ENCODE data around the gene GXYLT2. TPM values are rescaled to one million over a fixed set of nuclear protein-coding genes. Genes with fewer than 3 reads are reported as not detected.

The GXYLT2 gene
- total RNA-seq, 4 donors from 2014 or later = 0.31 to 0.94 (median 0.38) TPM; not detected in 1

- intact Hi-C loops (cut with DNase I; ENCODE audit: low total_unique reads) = no loop called here
- H3K4me1 ChIP-seq = peaks cover 0 to 5% of the 10 kb centered on the region in 2 donors
- peak; percentile 14 to 42 for DNase-seq
Observed at GRCh38 chr3:72960812-72961518, 73.1 kb downstream of the GXYLT2 start.

GRCh38 chr3:72961752-72962151 is 73.9 kb downstream of the GXYLT2 start:
- DNase-seq = no peak
- Histone ChIP-seq H3K36me3 (no peaks in the 10 kb centered on the region), H3K27ac (no peak overlapping the region), H3K4me3 (no peak overlapping the region), H3K9me3 (no peaks in the 10 kb centered on the region), H3K27me3 (no peaks in the 10 kb centered on the region), H3K4me1 (peaks cover 0 to 5% of the 10 kb centered on the region in 2 donors)
- TF ChIP-seq POLR2A (IDR thresholded peaks at IDR 0.05) = no peak
- ATAC-seq = no peak
- in situ Hi-C loops (cut with MboI; ENCODE audit: low sequenced_read_pairs in 4 of 4) = no loop called here
- intact Hi-C loops (cut with DNase I; ENCODE audit: low total_unique reads) = no loop called here

More at GRCh38 chr3:72960812-72961518, 73.1 kb downstream of the GXYLT2 start:
- no peaks in the 10 kb centered on the region for H3K36me3 ChIP-seq
- peak; percentile 66 to 90 for ATAC-seq
- in situ Hi-C loops (cut with MboI; ENCODE audit: low sequenced_read_pairs in 4 of 4) = no loop called here
- no peak overlapping the region for H3K27ac ChIP-seq
- TF ChIP-seq POLR2A (IDR thresholded peaks at IDR 0.05) = no peak
- TF ChIP-seq CTCF (IDR thresholded peaks at IDR 0.05 in 4 of 5, conservative IDR thresholded peaks at IDR 0.05 in 1 of 5) = no peak
- no peaks in the 10 kb centered on the region for H3K9me3 ChIP-seq
- no peak overlapping the region for H3K4me3 ChIP-seq
- H3K27me3 ChIP-seq = no peaks in the 10 kb centered on the region

- H3K27ac ChIP-seq = no peak overlapping the region
- intact Hi-C loops (cut with DNase I; ENCODE audit: low total_unique reads) = no loop called here
Observed at GRCh38 chr3:72962317-72962716, 74.5 kb downstream of the GXYLT2 start.

GRCh38 chr3:72964633-72965032 is 76.8 kb downstream of the GXYLT2 start:
- TF ChIP-seq POLR2A (IDR thresholded peaks at IDR 0.05) (no peak), CTCF (IDR thresholded peaks at IDR 0.05 in 4 of 5, conservative IDR thresholded peaks at IDR 0.05 in 1 of 5) (no peak)
- no peaks in the 10 kb centered on the region for H3K9me3 ChIP-seq
- ATAC-seq = no peak
- H3K27me3 ChIP-seq = no peaks in the 10 kb centered on the region
- H3K36me3 ChIP-seq = no peaks in the 10 kb centered on the region
- H3K27ac ChIP-seq = no peak overlapping the region
- no peak overlapping the region for H3K4me3 ChIP-seq
- peaks cover 0 to 5% of the 10 kb centered on the region in 2 donors for H3K4me1 ChIP-seq
- DNase-seq = no peak
- intact Hi-C loops (cut with DNase I; ENCODE audit: low total_unique reads) (no loop called here), in situ Hi-C loops (cut with MboI; ENCODE audit: low sequenced_read_pairs in 4 of 4) (no loop called here)

More at GRCh38 chr3:72962317-72962716, 74.5 kb downstream of the GXYLT2 start:
- DNase-seq (no peak), ATAC-seq (no peak)
- Histone ChIP-seq H3K4me1 (peaks cover 0 to 5% of the 10 kb centered on the region in 2 donors), H3K27me3 (no peaks in the 10 kb centered on the region), H3K4me3 (no peak overlapping the region), H3K36me3 (no peaks in the 10 kb centered on the region), H3K9me3 (no peaks in the 10 kb centered on the region)
- TF ChIP-seq CTCF (IDR thresholded peaks at IDR 0.05 in 4 of 5, conservative IDR thresholded peaks at IDR 0.05 in 1 of 5) (no peak), POLR2A (IDR thresholded peaks at IDR 0.05) (no peak)
- in situ Hi-C loops (cut with MboI; ENCODE audit: low sequenced_read_pairs in 4 of 4) = no loop called here

- Histone ChIP-seq H3K36me3 (no peaks in the 10 kb centered on the region), H3K4me1 (no peaks in the 10 kb centered on the region), H3K27ac (no peak overlapping the region), H3K27me3 (no peaks in the 10 kb centered on the region), H3K4me3 (no peak overlapping the region), H3K9me3 (no peaks in the 10 kb centered on the region)
- ATAC-seq (no peak), DNase-seq (no peak)
- TF ChIP-seq POLR2A (IDR thresholded peaks at IDR 0.05) (no peak), CTCF (IDR thresholded peaks at IDR 0.05 in 4 of 5, conservative IDR thresholded peaks at IDR 0.05 in 1 of 5) (no peak)
- intact Hi-C loops (cut with DNase I; ENCODE audit: low total_unique reads) (no loop called here), in situ Hi-C loops (cut with MboI; ENCODE audit: low sequenced_read_pairs in 4 of 4) (no loop called here)
Observed at GRCh38 chr3:72968266-72968664, 80.4 kb downstream of the GXYLT2 start.
